H9 (cell line): ENCODE results near the gene AFAP1L1. TPM values are rescaled to one million over a fixed set of nuclear protein-coding genes. Genes with fewer than 3 reads are reported as not detected.

Experiments used
- DNase-seq: peaks from one replicate; pipeline ENCODE4 v3.0.0-alpha.2; 2017
- H2AFZ ChIP-seq: one replicate; pipeline ENCODE4 v1.6.1; 2013; ENCODE audit warnings: mild to moderate bottlenecking, low read length, control low read depth, moderate library complexity
- H2AK5ac ChIP-seq: 2 replicates; pipeline ENCODE4 v1.6.1; 2013; ENCODE audit warnings: low read length, control low read depth, mixed read lengths; ENCODE audit not compliant: insufficient read length
- H2BK120ac ChIP-seq: one replicate; pipeline ENCODE4 v1.6.1; 2013; ENCODE audit warnings: low read depth, mild to moderate bottlenecking, low read length, control low read depth, inconsistent platforms; ENCODE audit not compliant: poor library complexity, severe bottlenecking
- H2BK12ac ChIP-seq: 2 replicates; pipeline ENCODE4 v1.6.1; 2013; ENCODE audit warnings: low read length, control low read depth, mixed read lengths, low read depth; ENCODE audit not compliant: insufficient read length
- H2BK15ac ChIP-seq: 2 replicates; pipeline ENCODE4 v1.6.1; 2013; ENCODE audit warnings: low read depth, low read length, control low read depth
- H2BK20ac ChIP-seq: one replicate; pipeline ENCODE4 v1.6.1; 2013; ENCODE audit warnings: low read depth, mild to moderate bottlenecking, low read length, control low read depth, inconsistent platforms; ENCODE audit not compliant: poor library complexity, severe bottlenecking
- H2BK5ac ChIP-seq: 2 replicates; pipeline ENCODE4 v1.6.1; 2013; ENCODE audit warnings: low read length, control low read depth, mixed read lengths; ENCODE audit not compliant: insufficient read length
- H3K14ac ChIP-seq: 2 replicates; pipeline ENCODE4 v1.6.1; 2013; ENCODE audit warnings: low read length, control low read depth; ENCODE audit not compliant: insufficient read depth
- H3K18ac ChIP-seq: 2 replicates; pipeline ENCODE4 v1.6.1; 2013; ENCODE audit warnings: low read depth, mild to moderate bottlenecking, mixed read lengths, low read length, control low read depth; ENCODE audit not compliant: insufficient read length
- H3K23ac ChIP-seq: 2 replicates; pipeline ENCODE4 v1.6.1; 2013; ENCODE audit warnings: low read length, control low read depth, mixed read lengths, low read depth; ENCODE audit not compliant: insufficient read length
- H3K23me2 ChIP-seq: 2 replicates; pipeline ENCODE4 v1.6.1; 2013; ENCODE audit warnings: low read depth, mild to moderate bottlenecking, mixed read lengths, low read length, control low read depth; ENCODE audit not compliant: insufficient read length, poor library complexity, severe bottlenecking
- H3K27ac ChIP-seq: 2 replicates; pipeline ENCODE4 v1.5.1; 2013; ENCODE audit warnings: low read length, control low read depth, mixed read lengths, low read depth; ENCODE audit not compliant: insufficient read length
- H3K27me3 ChIP-seq: 2 replicates; pipeline ENCODE4 v1.6.1; 2013; ENCODE audit warnings: low read length, control low read depth, inconsistent platforms; ENCODE audit not compliant: insufficient read depth
- H3K4ac ChIP-seq: 2 replicates; pipeline ENCODE4 v1.6.1; 2013; ENCODE audit warnings: low read depth, mild to moderate bottlenecking, control low read depth, inconsistent platforms, low read length, moderate library complexity
- H3K4me1 ChIP-seq: 2 replicates; pipeline ENCODE4 v1.6.1; 2013; ENCODE audit warnings: low read length, control low read depth, inconsistent platforms; ENCODE audit not compliant: insufficient read depth
- H3K4me2 ChIP-seq: 2 replicates; pipeline ENCODE4 v1.6.1; 2013; ENCODE audit warnings: low read length, control low read depth, mixed read lengths; ENCODE audit not compliant: insufficient read length, insufficient read depth
- H3K56ac ChIP-seq: 2 replicates; pipeline ENCODE4 v1.6.1; 2013; ENCODE audit warnings: low read depth, mild to moderate bottlenecking, mixed read lengths, low read length, control low read depth; ENCODE audit not compliant: insufficient read length
- H3K79me1 ChIP-seq: 2 replicates; pipeline ENCODE4 v1.6.1; 2013; ENCODE audit warnings: low read depth, mild to moderate bottlenecking, moderate library complexity, low read length, control low read depth, inconsistent platforms; ENCODE audit not compliant: insufficient read depth, poor library complexity, severe bottlenecking
- H3K79me2 ChIP-seq: 2 replicates; pipeline ENCODE4 v1.6.1; 2013; ENCODE audit warnings: low read length, control low read depth, inconsistent platforms; ENCODE audit not compliant: insufficient read depth
- H3K9ac ChIP-seq: 2 replicates; pipeline ENCODE4 v1.6.1; 2013; ENCODE audit warnings: low read length, control low read depth, mixed read lengths; ENCODE audit not compliant: insufficient read length; ENCODE audit errors: extremely low read depth
- H3K9me3 ChIP-seq: one replicate; pipeline ENCODE4 v1.6.1; 2013; ENCODE audit warnings: low read depth, low read length, inconsistent platforms; ENCODE audit not compliant: control insufficient read depth
- H3T11ph ChIP-seq: one replicate; pipeline ENCODE4 v1.6.1; 2013; ENCODE audit warnings: mild to moderate bottlenecking, low read length, control low read depth, inconsistent platforms
- H4K20me1 ChIP-seq: one replicate; pipeline ENCODE4 v1.6.1; 2013; ENCODE audit not compliant: control insufficient read depth, insufficient read length, insufficient read depth
- H4K5ac ChIP-seq: 2 replicates; pipeline ENCODE4 v1.6.1; 2013; ENCODE audit warnings: low read depth, mild to moderate bottlenecking, mixed read lengths, low read length, control low read depth; ENCODE audit not compliant: insufficient read length
- H4K8ac ChIP-seq: replicated peaks from 2 replicates; pipeline ENCODE4 v1.6.1; 2013; ENCODE audit warnings: low read length, control low read depth, mixed read lengths, low read depth; ENCODE audit not compliant: insufficient read length
- H4K91ac ChIP-seq: 2 replicates; pipeline ENCODE4 v1.6.1; 2013; ENCODE audit warnings: low read depth, mild to moderate bottlenecking, moderate library complexity, mixed read lengths, low read length, control low read depth; ENCODE audit not compliant: insufficient read length
- H3K27ac Mint-ChIP-seq, 3 experiments: 2 replicates in 2 of 3; 3 replicates in 1 of 3; pipeline ENCODE4 v1.8.0; 2020 to 2021; ENCODE audit warnings: mixed read lengths in 3 of 3, mild to moderate bottlenecking in 1 of 3, moderate library complexity in 1 of 3
- H3K27me3 Mint-ChIP-seq: 2 replicates; pipeline ENCODE4 v1.8.0; 2021; ENCODE audit warnings: low read depth, mild to moderate bottlenecking, moderate library complexity, mixed read lengths
- H3K36me3 Mint-ChIP-seq, 3 experiments: 2 replicates in 2 of 3; 3 replicates in 1 of 3; pipeline ENCODE4 v1.8.0; 2020 to 2021; ENCODE audit warnings: low read depth in 3 of 3, mixed read lengths in 3 of 3; ENCODE audit not compliant: insufficient read depth in 1 of 3
- H3K4me1 Mint-ChIP-seq, 2 experiments: 2 replicates each; pipeline ENCODE4 v1.8.0; 2020; ENCODE audit warnings: mixed read lengths in 2 of 2
- H3K4me3 Mint-ChIP-seq, 2 experiments: 2 replicates in 1 of 2; 3 replicates in 1 of 2; pipeline ENCODE4 v1.8.0; 2020 to 2021; ENCODE audit warnings: mild to moderate bottlenecking in 2 of 2, mixed read lengths in 2 of 2, moderate library complexity in 1 of 2
- H3K9me3 Mint-ChIP-seq, 2 experiments: 2 replicates in 1 of 2; 3 replicates in 1 of 2; pipeline ENCODE4 v1.8.0; 2020; ENCODE audit warnings: mild to moderate bottlenecking in 2 of 2, mixed read lengths in 2 of 2, moderate library complexity in 1 of 2
- CTCF ChIP-seq: fragments of 200-600 bp; sonication (generic); conservative IDR thresholded peaks from 3 replicates; pipeline ENCODE4 v1.8.0; 2021; ENCODE audit warnings: antibody characterized with exemption, mild to moderate bottlenecking
- WGBS: extraction: QIAGEN DNeasy Blood & Tissue Kit; methylation state at CpG from one replicate; pipeline ENCODE4 v1.1.7; 2013; ENCODE audit warnings: missing lambda C conversion rate, low lambda C conversion rate, mixed read lengths; ENCODE audit not compliant: insufficient read length; ENCODE audit errors: extremely low coverage; 5-methylcytosine and 5-hydroxymethylcytosine counted together
- total RNA-seq: library from RNA; stranded (reverse); gene quantifications from 2 replicates; pipeline ENCODE4 v1.2.1, GENCODE V29; 2021

AFAP1L1 gene
- total RNA-seq, 1 experiment from 2014 or later = 1.8 TPM

- Mint-ChIP-seq H3K36me3 (no peaks in the 10 kb centered on the region), H3K27ac (no peak overlapping the region), H3K9me3 (no peaks in the 10 kb centered on the region), H3K4me1 (peaks cover 6 to 11% of the 10 kb centered on the region in 2 experiments), H3K4me3 (no peak overlapping the region), H3K27me3 (no peaks in the 10 kb centered on the region; the same call in 1 of the 2 replicates)
- H3T11ph ChIP-seq = no peak overlapping the region
- H3K79me2 ChIP-seq = no peaks in the 10 kb centered on the region
- no peak overlapping the region for H4K5ac ChIP-seq
- no peak overlapping the region for H4K8ac ChIP-seq
- no peak overlapping the region for H3K4ac ChIP-seq
- H3K14ac ChIP-seq = no peak overlapping the region
- no peak for DNase-seq
- H3K27me3 ChIP-seq = no peaks in the 10 kb centered on the region
- no peaks in the 10 kb centered on the region for H3K79me1 ChIP-seq
- no peaks in the 10 kb centered on the region for H3K4me1 ChIP-seq
- no CpG with 5 or more reads among the region's 3 CpGs for WGBS
- H3K23me2 ChIP-seq = peaks cover 3% of the 10 kb centered on the region
- no peak overlapping the region for H2AFZ ChIP-seq
- no peaks in the 10 kb centered on the region for H3K9me3 ChIP-seq
- H2BK15ac ChIP-seq = no peak overlapping the region
- no peak overlapping the region for H3K56ac ChIP-seq
- H2BK12ac ChIP-seq = no peak overlapping the region
- H4K20me1 ChIP-seq = no peaks in the 10 kb centered on the region
- H2BK120ac ChIP-seq = no peak overlapping the region
- no peak overlapping the region for H4K91ac ChIP-seq
- H3K9ac ChIP-seq = no peak overlapping the region
- H3K18ac ChIP-seq = no peak overlapping the region
- H3K27ac ChIP-seq = no peak overlapping the region
- H3K4me2 ChIP-seq = no peak overlapping the region
- H2BK20ac ChIP-seq = no peak overlapping the region
- H3K23ac ChIP-seq = no peak overlapping the region
- H2AK5ac ChIP-seq = no peak overlapping the region
- H2BK5ac ChIP-seq = no peak overlapping the region
- TF ChIP-seq CTCF = no peak
Measured at GRCh38 chr5:149319174-149319573, 47.5 kb downstream of the AFAP1L1 start.
